ENCODE measurements around the gene WDR37. TPM values are rescaled to one million over a fixed set of nuclear protein-coding genes. Genes with fewer than 3 reads are reported as not detected.

Gene WDR37
- total RNA-seq, 1 donor from 2014 or later = 18.5 TPM

GRCh38 chr10:1130995-1131790, 75.0 kb downstream of the WDR37 start:
- no peak for DNase-seq

GRCh38 chr10:1132584-1132983, 76.4 kb downstream of the WDR37 start:
- DNase-seq = no peak

GRCh38 chr10:1133495-1134045, 77.4 kb downstream of the WDR37 start:
- no peak for DNase-seq

- DNase-seq = no peak
Measured at GRCh38 chr10:1134156-1134555, 78.0 kb downstream of the WDR37 start.

- DNase-seq = no peak
Measured at GRCh38 chr10:1136268-1136667, 80.1 kb downstream of the WDR37 start.

- no peak for DNase-seq
Measured at GRCh38 chr10:1137499-1138163, 81.4 kb downstream of the WDR37 start.

- no peak for DNase-seq
Measured at GRCh38 chr10:1138529-1138928, 82.3 kb downstream of the WDR37 start.

- DNase-seq = no peak
Measured at GRCh38 chr10:1141261-1141660, 85.1 kb downstream of the WDR37 start.

- no peak for DNase-seq
Measured at GRCh38 chr10:1141701-1142100, 85.5 kb downstream of the WDR37 start.

- DNase-seq = peak; percentile 7
Measured at GRCh38 chr10:1142596-1142995, 86.4 kb downstream of the WDR37 start.

GRCh38 chr10:1147810-1148209, 91.6 kb downstream of the WDR37 start:
- no peak for DNase-seq

GRCh38 chr10:1148855-1149605, 92.8 kb downstream of the WDR37 start:
- DNase-seq = no peak

- DNase-seq = peak; percentile 53
Measured at GRCh38 chr10:1149793-1150637, 93.8 kb downstream of the WDR37 start.

- no peak for DNase-seq
Measured at GRCh38 chr10:1150638-1150955, 94.4 kb downstream of the WDR37 start.

GRCh38 chr10:1151076-1152033, 95.2 kb downstream of the WDR37 start:
- no peak for DNase-seq

GRCh38 chr10:1152386-1153250, 96.4 kb downstream of the WDR37 start:
- no peak for DNase-seq

- DNase-seq = no peak
Measured at GRCh38 chr10:1153251-1153763, 97.1 kb downstream of the WDR37 start.

GRCh38 chr10:1153805-1154351, 97.7 kb downstream of the WDR37 start:
- no peak for DNase-seq

GRCh38 chr10:1154531-1155295, 98.5 kb downstream of the WDR37 start:
- no peak for DNase-seq
